HPDE6-E6E7 (cell line): ENCODE results near the gene BICC1.

ENCODE experiments used
- DNase-seq: peaks from one replicate; pipeline ENCODE4 v3.0.0; 2011; ENCODE audit warnings: missing footprints; ENCODE audit errors: extremely low spot score

BICC1 gene

DNA sequence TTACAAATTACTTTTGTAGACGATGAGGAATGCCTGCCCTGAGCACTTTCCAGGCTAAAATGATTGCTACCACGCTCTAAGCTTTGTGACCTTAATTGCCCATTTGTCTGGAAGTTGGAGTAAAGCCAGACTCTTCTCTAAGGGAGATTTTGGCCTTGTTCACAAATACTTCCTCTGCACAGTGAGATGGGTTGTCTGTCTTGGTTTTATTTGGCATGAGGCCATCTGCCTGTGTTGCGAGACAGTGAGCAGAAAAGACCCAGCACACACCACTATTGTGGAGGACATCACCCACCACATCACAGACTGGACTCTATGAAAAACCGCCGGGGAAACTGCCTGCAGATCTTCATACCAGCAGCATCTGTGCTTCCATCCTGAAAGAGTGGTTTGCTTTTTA, 138.4 kb downstream of the BICC1 start:
- DNase-seq, result no peak

DNA sequence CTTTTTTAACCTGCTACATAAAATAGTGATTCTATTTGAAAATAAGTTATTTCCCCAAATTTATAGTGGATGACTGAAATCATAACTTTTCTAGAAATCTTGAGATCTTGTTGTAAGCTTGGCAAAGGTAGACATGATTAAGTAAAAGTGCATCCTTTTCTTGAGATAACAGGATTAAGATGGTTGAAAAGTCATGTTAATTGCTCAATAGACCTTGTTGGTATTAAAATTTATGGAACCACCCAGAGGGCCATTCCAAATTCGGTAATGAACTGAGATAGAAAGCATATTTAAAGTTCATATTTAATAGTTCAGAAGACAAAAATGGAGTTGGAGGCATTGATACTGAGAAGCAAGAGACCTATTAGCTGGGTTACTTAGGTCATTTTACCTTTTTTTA, 139.1 kb downstream of the BICC1 start:
- no peak for DNase-seq

DNA sequence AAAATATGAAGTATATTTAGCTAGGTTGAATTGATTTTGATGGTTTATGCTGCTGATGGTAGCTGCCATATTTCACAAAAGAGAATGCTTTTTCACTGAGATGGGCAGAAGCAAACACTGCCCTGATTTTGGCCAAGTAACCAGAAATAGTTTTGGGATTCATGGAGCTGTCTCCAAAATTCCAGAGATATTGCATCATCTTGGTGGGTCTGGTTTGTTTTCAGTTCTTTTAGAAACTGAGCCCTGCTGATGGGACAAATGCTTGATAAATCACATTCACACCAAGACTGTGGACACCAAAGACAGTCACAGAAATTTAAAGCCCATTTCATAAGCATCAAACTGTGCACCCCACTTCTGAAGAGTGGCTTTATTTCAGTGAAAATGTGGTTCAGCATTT, 140.5 kb downstream of the BICC1 start:
- DNase-seq, result no peak

DNA sequence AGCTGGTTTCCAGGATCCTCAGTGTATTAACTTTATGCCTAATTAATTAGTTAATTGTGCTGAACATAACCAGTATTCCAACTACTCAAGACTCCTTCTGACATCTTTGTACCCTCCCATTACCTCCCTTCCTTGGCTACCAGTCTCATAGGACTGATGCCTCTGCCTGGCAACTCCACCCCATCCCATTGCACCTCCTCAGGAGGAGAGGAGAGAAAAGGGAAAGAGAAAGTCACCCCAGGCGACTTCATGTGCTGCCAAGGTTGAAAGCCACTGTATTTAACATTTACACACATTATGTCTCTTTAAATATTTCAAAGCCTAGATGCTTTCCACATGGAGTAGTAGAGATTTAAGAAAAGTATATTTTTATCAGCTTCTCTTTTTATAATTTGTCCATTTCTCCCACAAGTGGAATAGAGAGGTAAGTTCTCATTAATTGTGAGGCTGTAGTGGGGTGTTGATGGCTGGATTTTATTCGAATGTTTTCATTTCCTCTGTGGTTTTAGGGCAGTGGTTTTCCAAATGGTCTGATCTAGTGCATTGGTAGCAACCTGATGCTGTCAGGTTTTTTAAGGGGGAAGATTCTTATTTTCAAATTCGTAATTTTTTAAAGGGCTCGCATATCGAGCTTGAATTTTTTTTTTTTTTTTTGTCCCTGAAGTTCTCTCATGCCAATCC, 148.0 kb downstream of the BICC1 start:
- DNase-seq, result no peak

DNA sequence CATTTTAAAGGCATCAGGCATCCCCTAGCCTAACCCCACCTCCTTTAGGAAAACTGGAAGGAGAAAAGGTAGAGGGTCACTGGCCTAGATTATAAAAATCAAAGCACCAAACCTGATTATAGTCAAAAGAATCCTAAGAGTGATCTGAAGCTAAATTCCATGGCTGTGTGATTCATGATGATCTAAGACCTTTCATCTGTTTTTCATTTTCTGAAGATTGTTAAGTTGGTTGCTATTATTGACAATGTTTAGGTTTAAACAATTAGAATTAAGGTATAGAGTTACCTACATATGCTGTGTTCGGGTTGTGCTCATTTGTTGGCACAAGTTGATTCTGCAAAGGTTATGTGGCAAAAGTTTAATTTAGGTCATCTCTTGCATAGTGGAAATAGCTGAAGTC, 148.7 kb downstream of the BICC1 start:
- DNase-seq, result no peak

DNA sequence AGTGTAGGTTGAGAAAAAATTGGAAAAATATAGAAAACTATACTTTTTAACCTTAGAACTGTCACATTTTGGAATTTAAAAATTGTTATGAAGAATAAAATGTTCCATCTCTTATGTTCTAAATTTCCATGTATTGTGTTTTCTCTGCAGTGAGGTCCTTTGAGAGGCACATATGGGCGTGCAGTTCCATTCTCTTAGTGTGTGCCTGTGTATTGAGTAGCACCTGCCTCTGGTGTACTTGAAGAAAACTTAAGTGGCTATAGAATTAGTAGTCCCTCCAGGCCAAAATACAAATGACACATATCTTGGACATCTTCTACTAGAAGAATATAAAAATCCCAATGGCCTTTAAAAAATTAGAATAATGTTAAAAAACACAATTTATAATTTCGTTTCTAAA, 149.2 kb downstream of the BICC1 start:
- DNase-seq, result no peak

DNA sequence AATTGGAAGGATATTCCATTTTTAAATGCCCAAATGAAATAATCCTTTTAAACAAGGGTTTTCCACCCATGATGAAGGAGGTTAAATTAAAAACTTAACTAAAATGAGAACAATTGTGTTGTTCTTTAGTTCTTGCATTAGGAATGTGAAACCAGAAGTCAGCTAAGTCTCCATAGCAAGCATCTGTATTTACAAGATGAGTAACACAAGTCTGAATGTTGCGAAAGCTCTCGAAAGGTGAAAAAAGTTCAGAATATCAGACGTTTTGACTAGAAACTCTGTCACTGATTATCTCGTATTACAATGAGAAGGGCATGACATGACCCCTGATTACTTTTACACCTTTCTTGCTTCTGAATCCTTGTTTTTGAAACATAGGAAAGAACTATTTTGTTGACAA, 149.6 kb downstream of the BICC1 start:
- DNase-seq, result peak; percentile 52

DNA sequence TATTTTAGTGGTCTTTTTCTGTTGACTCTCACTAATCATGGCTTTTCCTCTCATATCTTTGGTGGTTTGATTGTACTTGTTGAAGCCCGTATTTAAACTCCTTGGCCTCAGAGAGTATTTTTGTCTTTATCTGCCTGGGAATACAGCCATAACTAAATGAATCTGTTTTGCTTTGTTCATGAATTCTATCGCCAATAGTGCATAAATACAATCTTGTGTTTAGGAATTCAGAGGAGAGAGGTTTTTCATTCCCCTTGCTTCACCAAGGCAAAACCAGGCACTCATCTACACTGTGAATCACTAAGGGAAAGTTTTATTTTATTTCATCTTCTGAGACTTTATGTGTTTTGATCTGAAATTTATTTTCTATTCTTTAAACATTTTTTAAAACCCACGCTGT, 152.7 kb downstream of the BICC1 start:
- DNase-seq, result no peak

DNA sequence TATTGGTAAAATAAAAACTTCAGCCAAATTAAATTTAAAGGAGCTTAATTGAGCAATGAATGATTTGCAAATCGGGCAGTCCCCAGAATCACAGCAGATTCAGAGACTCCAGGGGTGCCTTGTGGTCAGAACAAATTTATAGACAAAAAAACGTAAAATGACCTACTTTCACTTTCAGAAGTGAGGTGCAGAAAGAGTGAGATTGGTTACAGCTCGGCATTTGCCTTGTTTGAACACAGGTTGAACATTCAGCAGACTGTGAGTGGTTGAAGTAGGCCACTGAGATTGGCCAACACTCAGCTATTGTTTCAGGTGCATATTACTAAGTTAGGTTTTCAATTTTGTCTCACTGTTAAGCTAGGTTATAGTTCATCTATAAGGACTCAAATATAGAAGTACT, 153.4 kb downstream of the BICC1 start:
- no peak for DNase-seq

DNA sequence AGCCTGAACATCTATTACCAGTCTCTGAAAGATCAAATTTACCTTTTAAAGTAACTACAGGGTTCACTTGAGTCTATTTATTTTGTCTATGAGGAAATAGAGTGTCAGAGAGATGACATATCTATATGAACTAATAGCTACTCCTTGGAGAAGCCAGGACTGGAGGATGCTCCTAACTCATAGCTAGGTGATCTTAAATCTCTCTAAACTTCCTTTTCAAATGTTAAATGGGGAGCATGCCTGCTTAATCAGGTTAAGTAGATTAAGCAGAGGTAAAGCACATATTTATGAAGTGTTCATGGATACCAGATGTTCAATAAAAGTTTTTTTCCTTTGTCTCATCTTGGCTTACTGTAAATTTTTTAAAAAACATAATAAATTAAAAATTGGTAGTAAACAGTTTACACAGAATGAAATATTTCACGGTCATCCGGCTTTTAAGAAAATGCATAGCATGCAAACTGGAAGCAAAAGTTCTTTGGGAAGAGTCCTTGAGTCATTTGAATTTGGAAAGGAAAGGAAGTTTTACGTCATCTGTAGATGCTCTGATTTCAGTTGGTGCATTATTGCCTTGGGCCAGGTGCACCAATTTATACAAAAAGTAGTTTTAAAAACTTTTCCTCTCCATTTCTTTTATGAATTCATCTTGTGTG, 155.1 kb downstream of the BICC1 start:
- DNase-seq, result no peak

DNA sequence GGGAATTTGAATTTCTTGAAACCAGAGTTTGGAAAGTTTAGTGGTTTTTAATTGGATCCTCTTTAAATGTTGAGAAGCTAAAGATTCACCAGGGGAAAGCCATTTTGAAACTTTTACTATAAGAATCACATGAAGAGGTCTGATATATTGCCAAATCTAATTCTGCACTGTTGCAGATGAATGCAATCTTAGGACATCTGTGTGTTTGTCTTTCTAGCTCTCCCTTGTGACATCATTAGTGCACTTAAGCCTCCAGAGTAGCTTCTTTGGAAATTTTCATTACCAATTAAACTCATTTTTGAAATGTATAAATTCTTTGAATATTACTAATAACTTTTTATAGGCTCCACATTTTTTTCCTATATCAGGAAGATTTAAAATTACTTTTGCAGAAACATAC, 160.2 kb downstream of the BICC1 start:
- DNase-seq, result no peak

DNA sequence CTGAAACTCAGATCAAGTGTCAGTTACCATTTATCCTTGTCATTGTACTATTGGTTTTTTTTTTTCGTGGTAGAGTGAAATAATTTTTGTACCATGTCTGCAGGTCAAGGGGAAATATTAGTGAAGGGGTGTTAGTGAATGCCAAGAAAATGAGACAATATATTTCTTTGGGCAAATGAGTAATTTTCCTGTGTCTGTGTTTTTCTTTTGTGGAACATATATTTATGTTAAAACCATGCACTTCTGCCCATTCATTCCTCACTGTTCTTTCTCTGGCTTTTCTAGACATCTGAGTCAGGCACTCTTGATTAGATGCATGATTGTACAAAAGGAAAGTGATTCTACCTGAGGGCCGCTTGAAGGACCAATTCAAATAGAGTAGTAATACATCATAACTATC, 161.6 kb downstream of the BICC1 start:
- DNase-seq, result no peak

DNA sequence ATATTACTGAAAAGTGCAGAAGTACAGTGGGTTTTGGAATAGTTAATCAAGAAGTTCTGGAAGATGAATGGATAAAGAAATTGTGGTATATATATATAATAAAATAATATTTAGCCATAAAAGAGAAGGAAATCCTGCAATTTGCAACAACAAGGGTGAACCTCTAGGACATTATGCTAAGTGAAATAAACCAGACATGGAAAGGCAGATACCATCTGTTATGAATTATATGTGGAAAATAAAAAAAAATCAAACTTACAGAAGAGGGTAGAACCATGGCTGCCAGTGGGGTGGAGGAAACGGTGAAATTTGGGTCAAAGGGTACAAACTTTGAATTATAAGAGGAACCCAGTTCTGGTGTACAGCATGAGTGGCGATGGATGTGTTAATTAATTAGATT, 162.6 kb downstream of the BICC1 start:
- DNase-seq, result no peak

DNA sequence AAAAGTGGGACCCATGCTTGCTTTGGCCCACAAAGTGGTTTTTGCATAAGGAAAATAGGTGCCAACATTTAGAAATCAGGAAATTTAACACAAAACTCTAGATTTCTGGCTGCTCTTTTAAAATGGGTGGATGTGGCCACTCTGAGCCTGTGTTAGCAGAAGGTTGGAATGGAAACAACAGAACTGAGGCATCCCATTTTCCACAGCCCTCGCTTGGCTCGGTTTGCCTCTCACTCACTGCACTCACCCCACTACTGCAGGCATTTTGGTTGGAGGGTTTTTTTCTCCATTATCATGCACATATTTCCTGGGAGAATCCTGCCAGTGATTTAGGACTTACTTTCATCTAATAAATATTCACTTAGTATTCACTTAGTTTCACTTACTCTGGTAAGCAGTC, 178.9 kb downstream of the BICC1 start:
- DNase-seq, result no peak

DNA sequence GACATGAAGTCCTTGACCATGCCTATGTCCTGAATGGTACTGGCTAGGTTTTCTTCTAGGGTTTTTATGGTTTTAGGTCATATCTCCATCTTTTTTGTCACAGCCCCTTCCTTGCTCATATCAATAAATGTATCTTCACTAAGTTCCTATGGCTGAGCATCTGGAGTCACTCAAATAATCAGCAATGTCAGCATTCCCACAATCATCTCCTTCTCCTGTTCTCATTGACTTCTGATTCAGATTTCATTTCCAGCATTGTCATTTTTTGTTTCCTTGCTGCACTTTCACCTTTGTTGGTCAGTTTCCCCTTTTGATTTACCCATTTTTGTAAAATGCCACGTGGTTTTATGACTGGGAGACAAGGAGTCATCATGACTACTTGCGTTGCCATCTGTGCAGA, 181.2 kb downstream of the BICC1 start:
- no peak for DNase-seq

DNA sequence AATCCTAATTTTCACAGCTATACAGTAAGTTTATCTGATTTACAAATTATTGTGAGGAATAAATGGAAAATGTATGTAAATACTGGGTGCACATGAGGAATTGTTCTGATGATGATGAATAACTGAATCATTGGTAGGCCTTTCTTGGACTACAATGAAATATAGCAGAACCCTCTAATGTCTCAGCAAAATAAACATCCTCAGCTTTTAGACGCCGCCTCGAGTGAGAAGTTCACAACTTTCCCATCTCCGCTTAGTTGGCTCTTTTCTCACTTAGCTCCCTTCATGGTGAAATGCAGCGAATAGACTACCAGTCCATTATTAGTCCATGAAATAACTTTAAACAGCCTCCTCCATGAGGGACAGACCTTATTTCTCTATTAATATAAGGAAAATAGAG, 182.3 kb downstream of the BICC1 start:
- no peak for DNase-seq

DNA sequence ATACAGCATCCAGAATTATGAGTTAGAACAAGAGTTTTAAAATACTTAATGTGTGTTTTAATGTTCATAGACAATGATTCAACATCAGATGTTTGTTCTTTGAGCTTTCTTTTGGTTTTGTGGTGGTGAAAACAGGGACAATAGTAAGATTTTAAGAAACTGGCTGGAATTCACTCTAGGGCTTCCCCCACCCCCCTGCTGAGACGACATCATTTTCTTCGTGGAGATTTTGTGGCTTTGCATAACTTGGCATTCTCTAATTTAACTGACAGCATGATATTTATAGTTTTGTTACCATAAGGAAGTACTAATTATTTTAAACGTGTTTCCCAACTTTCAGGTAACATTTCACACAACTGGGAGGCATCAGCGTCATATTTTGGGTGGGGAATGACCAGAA, 184.1 kb downstream of the BICC1 start:
- no peak for DNase-seq

DNA sequence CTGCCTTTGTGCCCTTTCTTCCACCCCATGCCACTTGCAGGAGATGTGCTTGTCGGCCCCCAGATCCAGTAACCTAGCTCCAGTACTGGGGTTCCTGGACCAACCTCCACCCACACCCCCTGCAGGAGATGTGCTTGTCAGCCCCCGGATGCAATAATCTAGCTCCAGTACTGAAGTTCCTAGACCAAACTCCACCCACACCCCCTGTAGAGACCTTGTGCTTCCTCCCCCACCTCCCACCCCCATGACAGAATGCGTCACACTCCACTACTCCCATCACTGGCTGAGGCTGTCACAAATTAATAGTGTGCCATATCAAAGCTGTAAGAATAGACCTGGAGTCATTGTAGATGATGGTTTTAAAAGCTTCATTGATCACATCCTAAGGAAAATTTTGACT, 185.0 kb downstream of the BICC1 start:
- DNase-seq, result no peak

DNA sequence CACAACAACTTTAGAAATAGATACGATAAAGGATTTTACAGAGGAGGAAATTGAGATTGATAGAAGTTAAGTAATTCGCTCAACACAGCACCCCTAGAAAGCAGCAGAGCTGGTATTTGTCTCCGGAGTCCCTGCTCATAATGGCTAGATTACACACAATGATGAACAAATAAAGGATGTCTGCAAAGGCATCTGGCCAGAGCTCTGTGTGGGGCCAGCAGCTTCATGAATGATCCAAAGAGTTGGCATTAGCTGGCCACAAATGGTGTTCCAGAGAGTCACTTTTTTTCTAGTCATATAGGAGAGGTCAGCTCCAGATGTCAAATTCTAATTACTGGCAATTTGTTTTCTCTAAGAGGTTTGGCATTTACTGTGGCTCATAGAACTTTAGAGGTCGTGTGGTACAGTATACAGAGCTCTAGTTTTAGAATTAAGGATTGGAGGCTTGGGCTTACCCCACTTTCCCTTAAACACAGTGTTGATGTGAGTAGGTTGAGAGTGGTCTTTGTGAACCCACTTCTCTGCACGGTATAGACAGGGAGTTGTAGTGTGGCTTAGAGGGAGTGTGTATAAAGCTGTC, 186.2 kb downstream of the BICC1 start:
- no peak for DNase-seq

DNA sequence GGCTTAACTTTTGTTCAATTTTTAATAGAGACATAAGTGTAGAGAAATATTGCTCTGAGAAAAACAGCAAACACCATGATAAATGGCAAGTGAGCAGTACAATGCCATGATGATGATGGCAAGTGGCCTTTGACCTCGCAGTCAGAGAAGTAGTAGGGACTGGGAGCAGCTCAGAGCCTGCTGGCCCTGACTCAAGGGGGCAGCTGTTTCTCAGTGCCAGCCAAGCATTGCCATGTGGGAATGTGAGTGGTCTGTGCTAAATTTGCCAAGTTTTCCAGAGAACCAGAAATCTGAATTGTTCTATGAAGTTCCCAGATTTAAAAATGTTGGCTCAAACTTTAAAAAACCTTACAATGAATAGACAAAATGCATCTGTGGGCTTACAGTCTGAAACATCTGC, 187.9 kb downstream of the BICC1 start:
- no peak for DNase-seq

DNA sequence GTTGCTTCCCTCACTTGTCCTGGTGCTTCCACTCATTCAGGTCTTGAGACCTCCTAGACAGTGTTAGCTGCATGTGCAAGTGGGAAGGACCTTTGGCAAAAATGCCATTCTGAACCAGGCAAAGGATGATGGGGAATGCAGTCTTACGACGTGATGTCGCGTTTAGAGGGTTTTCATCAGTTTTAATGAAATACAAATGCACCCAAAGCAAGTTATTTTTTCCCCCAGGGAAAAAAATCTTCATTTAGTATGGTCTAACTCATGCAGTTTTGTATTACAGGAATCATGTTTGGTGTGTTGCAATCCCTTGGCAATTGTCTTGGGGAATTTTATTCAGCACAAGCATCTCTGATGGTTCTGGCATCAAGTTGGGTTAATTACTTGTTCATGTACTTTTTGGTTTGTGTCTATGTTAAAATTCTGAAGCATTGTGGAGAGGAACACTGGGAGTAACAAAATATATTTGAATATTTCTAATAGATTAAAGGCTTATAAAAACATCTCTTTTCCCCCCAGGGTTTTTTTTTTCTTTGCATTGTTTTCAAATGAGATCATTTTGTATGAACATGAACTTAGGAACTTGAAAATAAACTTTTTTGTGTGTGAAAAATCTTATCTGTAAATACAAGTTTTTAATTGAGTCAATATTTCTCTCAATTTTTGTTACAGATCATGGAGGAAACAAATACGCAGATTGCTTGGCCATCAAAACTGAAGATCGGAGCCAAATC, 188.9 kb downstream of the BICC1 start:
- DNase-seq, result no peak

DNA sequence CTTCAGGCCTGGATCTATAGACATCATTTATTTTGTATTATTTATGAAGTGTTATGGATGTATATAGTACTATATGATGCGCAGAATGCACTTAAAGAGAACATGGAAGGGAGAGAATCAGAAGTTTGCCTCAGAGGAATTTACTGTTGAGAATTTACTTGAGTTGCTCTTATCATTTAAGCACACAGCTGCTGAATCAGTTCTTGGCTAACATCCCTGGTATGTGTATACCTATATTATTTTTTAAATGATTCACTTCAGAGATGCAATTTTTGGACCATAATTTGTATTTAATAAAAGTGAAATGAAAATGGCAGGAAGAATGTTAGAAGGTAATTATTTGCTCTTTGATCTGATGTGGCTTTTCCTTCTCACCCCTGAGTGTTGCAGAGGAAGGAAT, 191.6 kb downstream of the BICC1 start:
- DNase-seq, result no peak

DNA sequence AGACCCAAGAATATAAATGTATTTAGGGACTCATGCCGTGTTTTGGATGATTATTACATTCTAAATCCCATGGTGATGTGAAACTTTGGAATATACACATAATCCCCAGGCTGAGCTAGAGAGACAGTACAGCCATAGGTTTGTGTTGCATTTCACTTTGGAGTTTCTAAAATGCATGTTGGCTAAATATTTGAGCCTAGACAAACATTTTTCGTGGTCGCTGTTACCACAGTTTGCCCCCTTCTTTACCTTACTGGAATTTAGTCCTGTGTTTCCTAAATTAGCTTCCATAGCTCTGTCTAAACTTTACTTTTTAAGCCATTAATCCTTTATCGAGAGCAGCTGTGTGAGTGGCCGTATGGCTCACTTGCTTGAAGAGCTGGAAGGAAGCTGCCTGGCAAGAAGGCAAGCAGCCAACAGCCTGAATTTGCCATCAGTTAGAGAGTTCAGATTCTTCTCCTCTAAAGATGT, 192.0 kb downstream of the BICC1 start:
- DNase-seq, result no peak
